BLaER1 (cell line): ENCODE measurements around the gene TUBA4A.

ENCODE experiments used
- H3K27ac ChIP-seq: shearing (Covaris generic); formaldehyde crosslinking; 2 replicates; pipeline ENCODE4 v1.8.1; 2022
- H3K27me3 ChIP-seq: shearing (Covaris generic); formaldehyde crosslinking; 2 replicates; pipeline ENCODE4 v1.8.1; 2022
- H3K36me3 ChIP-seq: shearing (Covaris generic); formaldehyde crosslinking; 2 replicates; pipeline ENCODE4 v1.8.1; 2022
- H3K4me1 ChIP-seq: shearing (Covaris generic); formaldehyde crosslinking; 2 replicates; pipeline ENCODE4 v1.8.1; 2022
- H3K4me2 ChIP-seq: shearing (Covaris generic); formaldehyde crosslinking; 2 replicates; pipeline ENCODE4 v1.8.1; 2022
- H3K4me3 ChIP-seq: shearing (Covaris generic); formaldehyde crosslinking; 2 replicates; pipeline ENCODE4 v1.8.1; 2022
- H3K9ac ChIP-seq: shearing (Covaris generic); formaldehyde crosslinking; 2 replicates; pipeline ENCODE4 v1.8.1; 2022
- H3K9me3 ChIP-seq: shearing (Covaris generic); formaldehyde crosslinking; 2 replicates; pipeline ENCODE4 v1.8.1; 2022
- H4K20me1 ChIP-seq: shearing (Covaris generic); formaldehyde crosslinking; 2 replicates; pipeline ENCODE4 v1.8.1; 2022
- Cebpa-rat ChIP-seq: shearing (Covaris generic); IDR thresholded peaks from 2 replicates; pipeline ENCODE4 v1.8.1; 2022

Gene TUBA4A

DNA sequence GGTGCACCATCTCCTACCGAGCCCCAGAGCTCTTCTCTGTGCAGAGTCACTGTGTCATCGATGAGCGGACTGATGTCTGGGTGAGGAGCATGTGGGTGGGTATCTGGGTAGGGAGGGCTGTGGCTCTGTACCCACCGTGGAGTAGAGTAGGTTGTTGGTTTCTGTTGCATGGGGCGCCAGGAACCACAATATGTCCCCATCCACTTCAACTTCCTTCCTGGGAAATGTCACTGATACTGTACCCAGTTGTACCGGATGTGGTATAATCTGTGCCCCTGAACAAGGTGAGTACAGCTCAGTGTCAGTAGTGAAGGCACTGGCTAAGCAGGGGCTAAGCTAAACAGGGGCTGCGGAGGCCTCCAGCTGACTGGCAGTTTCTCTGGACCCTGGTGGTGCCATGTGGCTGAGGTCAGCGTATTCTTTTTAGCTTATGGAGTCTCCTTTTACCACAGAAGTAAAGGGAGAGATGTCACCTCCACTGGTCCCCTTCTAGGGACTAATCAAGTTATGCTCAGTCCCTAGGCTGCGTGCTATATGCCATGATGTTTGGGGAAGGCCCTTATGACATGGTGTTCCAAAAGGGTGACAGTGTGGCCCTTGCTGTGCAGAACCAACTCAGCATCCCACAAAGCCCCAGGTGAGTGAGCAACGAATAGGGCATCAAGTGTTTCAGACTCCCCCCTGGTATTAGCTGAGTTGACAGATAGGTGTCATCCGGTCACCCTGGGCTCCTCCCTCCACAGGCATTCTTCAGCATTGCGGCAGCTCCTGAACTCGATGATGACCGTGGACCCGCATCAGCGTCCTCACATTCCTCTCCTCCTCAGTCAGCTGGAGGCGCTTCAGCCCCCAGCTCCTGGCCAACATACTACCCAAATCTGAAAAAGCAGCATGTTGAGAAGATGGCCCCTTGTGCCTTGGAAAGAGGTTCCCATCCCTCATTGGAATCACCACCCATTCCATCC lies 5.8 kb downstream of the TUBA4A start:
- peak overlapping the region; percentile 98 for H3K4me2 ChIP-seq

DNA sequence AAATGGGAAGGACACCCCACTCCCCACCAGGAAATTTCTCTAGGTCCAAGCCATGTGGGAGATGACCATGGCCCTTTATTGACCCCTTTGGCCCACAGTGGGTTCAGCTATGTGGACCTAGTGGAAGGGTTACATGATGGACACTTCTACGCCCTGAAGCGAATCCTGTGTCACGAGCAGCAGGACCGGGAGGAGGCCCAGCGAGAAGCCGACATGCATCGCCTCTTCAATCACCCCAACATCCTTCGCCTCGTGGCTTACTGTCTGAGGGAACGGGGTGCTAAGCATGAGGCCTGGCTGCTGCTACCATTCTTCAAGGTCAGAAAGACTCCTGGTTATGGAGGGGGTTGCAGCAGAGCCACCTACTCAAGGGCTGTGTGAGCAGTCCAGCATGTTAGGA lies 7.2 kb downstream of the TUBA4A start:
- Histone ChIP-seq H3K9ac (peak overlapping the region; percentile 94; the same call in 1 of the 2 replicates), H3K4me3 (peak overlapping the region; percentile 94; the same call in 1 of the 2 replicates)

More for the DNA sequence above, 5.8 kb downstream of the TUBA4A start:
- Histone ChIP-seq H3K4me1 (peaks cover 84% of the 10 kb centered on the region), H3K27me3 (peaks cover 11% of the 10 kb centered on the region; the same call in 1 of the 2 replicates), H4K20me1 (0 out of 2 replicates have a peak, but pooled peaks cover 5% of the 10 kb centered on the region), H3K4me3 (no peak overlapping the region), H3K36me3 (peaks cover 18% of the 10 kb centered on the region; the same call in 1 of the 2 replicates), H3K9ac (no peak overlapping the region), H3K27ac (no peak overlapping the region; the same call in 1 of the 2 replicates), H3K9me3 (no peaks in the 10 kb centered on the region)
- TF ChIP-seq Cebpa-rat, result no peak

GRCh38 chr2:219245899-219246230 lies 7.9 kb downstream of the TUBA4A start:
- TF ChIP-seq Cebpa-rat, result no peak
- Histone ChIP-seq H3K36me3 (peaks cover 17% of the 10 kb centered on the region; the same call in 1 of the 2 replicates), H3K27ac (peak overlapping the region; percentile 94), H4K20me1 (0 out of 2 replicates have a peak, but pooled peaks cover 5% of the 10 kb centered on the region), H3K4me2 (peak overlapping the region; percentile 98), H3K9ac (peak overlapping the region; percentile 94), H3K4me3 (peak overlapping the region; percentile 94), H3K9me3 (no peaks in the 10 kb centered on the region), H3K4me1 (peaks cover 63% of the 10 kb centered on the region), H3K27me3 (no peaks in the 10 kb centered on the region)

More for the DNA sequence above, 7.2 kb downstream of the TUBA4A start:
- Histone ChIP-seq H3K4me2 (peak overlapping the region; percentile 98), H3K9me3 (no peaks in the 10 kb centered on the region), H4K20me1 (0 out of 2 replicates have a peak, but pooled peaks cover 5% of the 10 kb centered on the region), H3K36me3 (peaks cover 18% of the 10 kb centered on the region; the same call in 1 of the 2 replicates), H3K4me1 (peaks cover 70% of the 10 kb centered on the region), H3K27ac (no peak overlapping the region), H3K27me3 (no peaks in the 10 kb centered on the region)
- TF ChIP-seq Cebpa-rat, result no peak

GRCh38 chr2:219245148-219245898 lies 8.4 kb downstream of the TUBA4A start, which contains the start of the genes GLB1L and STK16:
Gene GLB1L (minus strand): TSS chr2:219245444. CDS start chr2:219243573, 1,871 bp downstream.
Gene STK16 (plus strand): TSS chr2:219245479. CDS start chr2:219246000, 521 bp downstream.
- Histone ChIP-seq H3K9ac (peak within 1 kb of the TSS; percentile 94), H3K27me3 (no peaks in the 10 kb centered on the region), H3K27ac (peak within 1 kb of the TSS; percentile 94), H4K20me1 (0 out of 2 replicates have a peak, but pooled peaks cover 5% of the 10 kb centered on the region), H3K4me1 (peaks cover 58% of the 10 kb centered on the region), H3K4me2 (peak within 1 kb of the TSS; percentile 98), H3K36me3 (peaks cover 12% of the 10 kb centered on the region; the same call in 1 of the 2 replicates), H3K9me3 (no peaks in the 10 kb centered on the region), H3K4me3 (peak within 1 kb of the TSS; percentile 94)
- no peak for TF ChIP-seq Cebpa-rat

GRCh38 chr2:219244789-219245147 lies 8.9 kb downstream of the TUBA4A start:
- peak overlapping the region; percentile 94 for H3K4me3 ChIP-seq
- TF ChIP-seq Cebpa-rat, result no peak
- H3K9me3 ChIP-seq, result no peaks in the 10 kb centered on the region
- no peaks in the 10 kb centered on the region for H3K27me3 ChIP-seq
- H4K20me1 ChIP-seq, result 0 out of 2 replicates have a peak, but pooled peaks cover 5% of the 10 kb centered on the region
- peak overlapping the region; percentile 94 for H3K9ac ChIP-seq
- H3K27ac ChIP-seq, result peak overlapping the region; percentile 94
- peak overlapping the region; percentile 98 for H3K4me2 ChIP-seq
- H3K4me1 ChIP-seq, result peaks cover 52% of the 10 kb centered on the region
- H3K36me3 ChIP-seq, result peaks cover 8% of the 10 kb centered on the region; the same call in 1 of the 2 replicates

DNA sequence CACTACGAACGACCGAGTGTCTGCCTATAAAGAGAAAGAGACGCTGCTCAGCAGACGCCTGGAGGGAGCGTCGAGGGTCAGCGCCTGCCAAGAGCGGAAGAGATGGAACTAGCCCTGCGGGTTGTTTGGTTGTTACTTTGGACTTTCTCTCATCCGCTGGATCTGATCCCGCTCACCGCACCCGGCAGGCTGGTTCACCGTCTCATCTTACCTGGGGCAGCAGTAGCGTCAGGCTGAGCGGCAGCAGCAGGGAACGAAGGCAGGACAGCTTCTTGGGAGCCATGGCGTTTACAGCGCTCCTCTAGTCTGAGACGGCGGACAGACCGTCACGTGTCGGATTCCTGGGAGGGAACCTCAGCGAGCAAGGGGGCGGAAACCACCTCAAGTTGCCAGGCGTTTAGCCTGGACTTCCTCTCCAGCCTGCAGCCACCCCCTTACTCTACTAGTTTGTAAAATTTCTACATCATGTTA lies 10.4 kb downstream of the TUBA4A start:
- TF ChIP-seq Cebpa-rat, result no peak
- H3K4me3 ChIP-seq, result no peak overlapping the region
- H4K20me1 ChIP-seq, result no peaks in the 10 kb centered on the region
- H3K4me2 ChIP-seq, result no peak overlapping the region
- H3K4me1 ChIP-seq, result peaks cover 38% of the 10 kb centered on the region
- H3K9me3 ChIP-seq, result no peaks in the 10 kb centered on the region
- no peaks in the 10 kb centered on the region for H3K27me3 ChIP-seq
- H3K9ac ChIP-seq, result no peak overlapping the region
- peaks cover 20% of the 10 kb centered on the region for H3K36me3 ChIP-seq
- H3K27ac ChIP-seq, result no peak overlapping the region

GRCh38 chr2:219234331-219234730 lies 19.4 kb downstream of the TUBA4A start:
- Histone ChIP-seq H3K4me3 (no peak overlapping the region), H3K27me3 (no peaks in the 10 kb centered on the region)

GRCh38 chr2:219230059-219230540 lies 23.6 kb downstream of the TUBA4A start:
- H4K20me1 ChIP-seq, result peaks cover 51% of the 10 kb centered on the region
- peak overlapping the region; percentile 97 for H3K4me2 ChIP-seq
- peak overlapping the region; percentile 88 for H3K9ac ChIP-seq
- H3K27me3 ChIP-seq, result no peaks in the 10 kb centered on the region
- no peaks in the 10 kb centered on the region for H3K9me3 ChIP-seq
- no peak for TF ChIP-seq Cebpa-rat
- H3K4me3 ChIP-seq, result peak overlapping the region; percentile 86
- H3K4me1 ChIP-seq, result peaks cover 54% of the 10 kb centered on the region
- peaks cover 48% of the 10 kb centered on the region for H3K36me3 ChIP-seq
- H3K27ac ChIP-seq, result peak overlapping the region; percentile 72

More at GRCh38 chr2:219234331-219234730, 19.4 kb downstream of the TUBA4A start:
- no peak for TF ChIP-seq Cebpa-rat
- Histone ChIP-seq H3K4me2 (no peak overlapping the region), H4K20me1 (peaks cover 14% of the 10 kb centered on the region; the same call in 1 of the 2 replicates), H3K36me3 (peaks cover 77% of the 10 kb centered on the region), H3K9ac (no peak overlapping the region), H3K9me3 (no peaks in the 10 kb centered on the region), H3K4me1 (peaks cover 18% of the 10 kb centered on the region), H3K27ac (no peak overlapping the region)
